Osteoblast (primary cell): ENCODE data around the gene SCAI. TPM values are rescaled to one million over a fixed set of nuclear protein-coding genes. Genes with fewer than 3 reads are reported as not detected.
A peak's percentile ranks its signal among the peaks of the same experiment; 100 is the strongest.
"Not testable (repeated sequence)": the region's sequence is repeated elsewhere in the genome, so short reads cannot be mapped to it uniquely, and the experiment has no call there.

ENCODE experiments used
- DNase-seq: peaks from one replicate; pipeline ENCODE4 v3.0.0; 2011; ENCODE audit warnings: low spot score, mixed read lengths; ENCODE audit not compliant: insufficient read length; ENCODE audit errors: missing footprints
- H2AFZ ChIP-seq: 2 replicates; pipeline ENCODE4 v1.6.0; 2011; ENCODE audit warnings: mild to moderate bottlenecking, low read length
- H3K27ac ChIP-seq: 2 replicates; pipeline ENCODE4 v1.5.1; 2011; ENCODE audit warnings: mild to moderate bottlenecking, low read depth, low read length, moderate library complexity
- H3K27me3 ChIP-seq: 2 replicates; pipeline ENCODE4 v1.6.0; 2012; ENCODE audit warnings: mild to moderate bottlenecking, control low read depth, inconsistent platforms, low read length, moderate library complexity; ENCODE audit not compliant: insufficient read depth
- H3K36me3 ChIP-seq: 2 replicates; pipeline ENCODE4 v1.5.1; 2011; ENCODE audit warnings: mild to moderate bottlenecking, low read length, control low read depth, moderate library complexity; ENCODE audit not compliant: insufficient read depth
- H3K4me1 ChIP-seq: 2 replicates; pipeline ENCODE4 v1.5.1; 2011; ENCODE audit warnings: mild to moderate bottlenecking, low read length, control low read depth, moderate library complexity; ENCODE audit not compliant: insufficient read depth
- H3K4me2 ChIP-seq: 2 replicates; pipeline ENCODE4 v1.6.0; 2011; ENCODE audit warnings: mild to moderate bottlenecking, low read length; ENCODE audit not compliant: insufficient read depth
- H3K4me3 ChIP-seq: fragments of 200-600 bp; sonication (generic); 3 replicates; pipeline ENCODE4 v1.5.1; 2012; ENCODE audit warnings: mild to moderate bottlenecking, low read length, inconsistent platforms; ENCODE audit not compliant: insufficient read depth
- H3K79me2 ChIP-seq: 2 replicates; pipeline ENCODE4 v1.6.0; 2012; ENCODE audit warnings: mild to moderate bottlenecking, low read length, control low read depth, inconsistent platforms; ENCODE audit not compliant: insufficient read depth
- H3K9me3 ChIP-seq: 2 replicates; pipeline ENCODE4 v1.5.1; 2011; ENCODE audit warnings: low read depth, low read length, control low read depth
- H4K20me1 ChIP-seq: 2 replicates; pipeline ENCODE4 v1.6.0; 2012; ENCODE audit warnings: mild to moderate bottlenecking, low read length, control low read depth; ENCODE audit not compliant: insufficient read depth
- total RNA-seq: library from RNA; depleted of rRNA; stranded (reverse); fragments of >200 nt; gene quantifications from 2 replicates; pipeline ENCODE4 v1.2.3, GENCODE V29; 2012
- TF ChIP-seq, protein P1 (sequence below): IDR thresholded peaks from 2 replicates; pipeline ENCODE4 v1.5.1; 2011; ENCODE audit warnings: mild to moderate bottlenecking, low read depth, low read length, moderate library complexity; ENCODE audit errors: extremely low read depth

SCAI gene
- total RNA-seq, 1 donor, result 11.2 TPM

DNA sequence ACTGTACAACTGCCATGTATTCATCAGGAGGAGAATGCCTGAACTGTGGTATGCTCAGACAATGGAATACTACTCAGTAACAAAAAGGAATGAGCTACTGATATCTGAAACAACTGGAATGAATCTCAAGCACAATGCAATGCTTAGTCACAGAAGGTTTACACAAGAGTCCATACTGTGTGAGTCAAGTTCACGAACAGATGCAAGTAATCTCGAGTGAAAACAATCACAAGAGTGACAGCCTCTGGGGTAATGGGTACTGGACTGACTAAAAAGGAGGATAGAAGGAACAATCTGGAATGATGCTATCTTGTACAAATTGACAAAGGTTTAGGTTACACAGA lies 182.9 kb downstream of the SCAI start:
- Histone ChIP-seq H3K79me2 (no peaks in the 10 kb centered on the region), H3K4me1 (no peaks in the 10 kb centered on the region), H3K4me3 (no peak overlapping the region), H2AFZ (no peak overlapping the region), H3K4me2 (no peak overlapping the region), H3K27me3 (no peaks in the 10 kb centered on the region), H3K27ac (no peak overlapping the region), H3K36me3 (no peaks in the 10 kb centered on the region), H3K9me3 (no peaks in the 10 kb centered on the region), H4K20me1 (no peaks in the 10 kb centered on the region)
- TF ChIP-seq, protein P1, sequence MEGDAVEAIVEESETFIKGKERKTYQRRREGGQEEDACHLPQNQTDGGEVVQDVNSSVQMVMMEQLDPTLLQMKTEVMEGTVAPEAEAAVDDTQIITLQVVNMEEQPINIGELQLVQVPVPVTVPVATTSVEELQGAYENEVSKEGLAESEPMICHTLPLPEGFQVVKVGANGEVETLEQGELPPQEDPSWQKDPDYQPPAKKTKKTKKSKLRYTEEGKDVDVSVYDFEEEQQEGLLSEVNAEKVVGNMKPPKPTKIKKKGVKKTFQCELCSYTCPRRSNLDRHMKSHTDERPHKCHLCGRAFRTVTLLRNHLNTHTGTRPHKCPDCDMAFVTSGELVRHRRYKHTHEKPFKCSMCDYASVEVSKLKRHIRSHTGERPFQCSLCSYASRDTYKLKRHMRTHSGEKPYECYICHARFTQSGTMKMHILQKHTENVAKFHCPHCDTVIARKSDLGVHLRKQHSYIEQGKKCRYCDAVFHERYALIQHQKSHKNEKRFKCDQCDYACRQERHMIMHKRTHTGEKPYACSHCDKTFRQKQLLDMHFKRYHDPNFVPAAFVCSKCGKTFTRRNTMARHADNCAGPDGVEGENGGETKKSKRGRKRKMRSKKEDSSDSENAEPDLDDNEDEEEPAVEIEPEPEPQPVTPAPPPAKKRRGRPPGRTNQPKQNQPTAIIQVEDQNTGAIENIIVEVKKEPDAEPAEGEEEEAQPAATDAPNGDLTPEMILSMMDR, result no peak
- no peak for DNase-seq

DNA sequence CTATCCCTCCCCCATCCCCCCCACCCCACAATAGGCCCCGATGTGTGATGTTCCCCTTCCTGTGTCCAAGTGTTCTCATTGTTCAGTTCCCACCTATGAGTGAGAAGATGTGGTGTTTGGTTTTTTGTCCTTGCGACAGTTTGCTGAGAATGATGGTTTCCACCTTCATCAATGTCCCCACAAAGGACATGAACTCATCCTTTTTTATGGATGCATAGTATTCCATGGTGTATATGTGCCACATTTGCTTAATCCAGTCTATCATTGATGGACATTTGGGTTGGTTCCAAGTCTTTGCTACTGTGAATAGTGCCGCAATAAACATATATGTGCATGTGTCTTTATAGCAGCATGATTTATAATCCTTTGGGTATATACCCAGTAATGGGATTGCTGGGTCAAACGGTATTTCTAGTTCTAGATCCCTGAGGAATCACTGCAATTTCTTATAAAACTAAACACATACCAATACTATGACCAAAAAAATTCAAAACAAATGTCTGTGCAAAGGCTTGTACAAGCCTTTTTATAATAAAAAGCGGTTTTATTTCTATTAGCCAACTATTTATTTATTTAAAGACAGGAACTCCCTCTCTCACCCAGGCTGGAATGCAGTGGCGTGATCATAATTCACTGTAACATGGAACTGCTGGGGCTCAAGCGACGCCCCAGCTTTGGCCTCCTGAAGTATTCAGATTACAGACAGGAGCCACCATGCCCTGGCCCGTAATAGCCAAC lies 183.5 kb downstream of the SCAI start:
- not testable (repeated sequence) for H4K20me1 ChIP-seq, H3K27ac ChIP-seq, H2AFZ ChIP-seq, H3K27me3 ChIP-seq, H3K4me3 ChIP-seq, H3K79me2 ChIP-seq, H3K9me3 ChIP-seq, H3K4me1 ChIP-seq, H3K4me2 ChIP-seq, H3K36me3 ChIP-seq
- peak; percentile 48 for DNase-seq

DNA sequence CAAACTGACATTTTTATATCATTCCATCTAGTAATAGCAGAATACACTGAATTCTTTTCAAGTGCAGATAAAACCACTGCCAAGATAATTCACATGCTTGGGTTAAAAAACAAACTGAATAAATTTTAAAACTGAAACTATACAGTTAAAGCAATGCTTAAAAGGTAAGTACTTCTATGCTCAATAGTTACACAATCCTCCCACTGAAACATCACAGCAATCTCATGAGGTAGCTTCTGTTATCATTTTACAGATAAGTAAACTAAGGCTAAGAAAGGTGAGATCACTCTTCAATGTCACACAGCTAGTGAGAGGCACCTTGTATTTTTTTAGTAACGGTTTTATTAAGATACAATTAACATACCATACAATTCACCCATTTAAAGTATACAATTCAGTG lies 189.1 kb downstream of the SCAI start:
- no peak for DNase-seq

DNA sequence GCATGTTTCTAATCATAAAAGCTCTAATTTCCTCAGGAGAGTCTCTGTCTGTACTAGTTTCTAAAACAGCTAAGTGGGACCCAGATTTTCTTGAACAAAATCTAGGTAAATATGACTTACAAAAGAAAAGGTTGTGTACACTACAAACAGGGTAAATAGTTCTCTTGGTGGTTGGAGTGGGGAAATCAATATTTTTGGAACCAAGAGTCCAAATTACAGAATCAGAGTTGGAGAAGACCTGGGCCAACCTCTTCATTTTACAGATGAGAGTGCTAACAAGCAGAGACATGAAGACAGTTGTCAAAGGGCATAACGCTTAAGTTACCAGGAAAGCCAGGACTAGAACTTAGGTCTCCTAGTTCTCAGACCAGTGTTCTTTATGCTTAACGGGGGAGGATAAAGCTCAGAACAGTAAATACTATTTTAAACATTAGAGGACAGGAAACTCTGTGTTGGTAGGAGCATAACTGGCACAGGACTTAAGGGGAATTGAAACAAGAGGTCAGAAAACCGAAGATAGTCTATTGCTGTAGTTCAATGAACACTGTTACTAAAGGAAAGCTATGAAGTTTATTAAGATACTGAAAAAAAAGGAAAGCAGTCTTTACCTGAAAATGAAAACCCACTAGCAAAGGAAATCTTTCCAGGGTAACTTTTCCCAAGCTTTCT lies 193.1 kb downstream of the SCAI start:
- H3K79me2 ChIP-seq, result no peaks in the 10 kb centered on the region
- no peak for DNase-seq
- no peaks in the 10 kb centered on the region for H3K4me1 ChIP-seq
- no peaks in the 10 kb centered on the region for H3K36me3 ChIP-seq
- H3K4me3 ChIP-seq, result no peak overlapping the region
- H3K4me2 ChIP-seq, result no peak overlapping the region
- no peak overlapping the region for H2AFZ ChIP-seq
- no peaks in the 10 kb centered on the region for H4K20me1 ChIP-seq
- H3K27ac ChIP-seq, result no peak overlapping the region
- TF ChIP-seq, protein P1, result no peak
- no peaks in the 10 kb centered on the region for H3K9me3 ChIP-seq
- no peaks in the 10 kb centered on the region for H3K27me3 ChIP-seq

More for the DNA sequence above, 189.1 kb downstream of the SCAI start:
- Histone ChIP-seq H3K4me3 (no peak overlapping the region), H3K27ac (no peak overlapping the region), H2AFZ (no peak overlapping the region), H3K36me3 (no peaks in the 10 kb centered on the region), H4K20me1 (no peaks in the 10 kb centered on the region), H3K4me1 (no peaks in the 10 kb centered on the region), H3K4me2 (no peak overlapping the region), H3K79me2 (no peaks in the 10 kb centered on the region), H3K9me3 (no peaks in the 10 kb centered on the region), H3K27me3 (no peaks in the 10 kb centered on the region)
- TF ChIP-seq, protein P1, result no peak
